ENCODE results near the gene CHIA. TPM values are rescaled to one million over a fixed set of nuclear protein-coding genes. Genes with fewer than 3 reads are reported as not detected.

Gene CHIA
- total and polyA plus RNA-seq, 2 of the 13 experiments (the other 11 are each of a cell fraction or from before 2014, with no cell fraction given), result not detected

- TF ChIP-seq PBX3 (CRISPR knock-in tag; IDR thresholded peaks at IDR 0.05; ENCODE audit: borderline replicate concordance) (no peak), THAP7 (CRISPR knock-in tag; IDR thresholded peaks at IDR 0.05) (no peak), ZNF331 (CRISPR knock-in tag; IDR thresholded peaks at IDR 0.05) (no peak)
Measured at GRCh38 chr1:111283838-111284237, 6.8 kb upstream of the CHIA start (continued).

GRCh38 chr1:111285879-111286278 is 4.8 kb upstream of the CHIA start:
- Histone ChIP-seq H3K4me1 (ENCODE audit: insufficient read depth, low read length) (peaks cover 30% of the 10 kb centered on the region), H3K27ac (ENCODE audit: extremely low read length, insufficient read depth, low read length) (no peak overlapping the region), H3K9me3 (ENCODE audit: low read length) (no peaks in the 10 kb centered on the region), H3K4me3 (replicated peaks in 1 of 3; ENCODE audit: insufficient read depth in 1 of 3, low read depth in 2 of 3, low read length in 3 of 3) (no peak overlapping the region), H3K36me3 (replicated peaks in 1 of 2; ENCODE audit: control insufficient read depth in 1 of 2, insufficient read depth in 2 of 2, low read length in 2 of 2) (no peaks in the 10 kb centered on the region), H3K9ac (ENCODE audit: insufficient read depth, low read depth, low read length) (no peak overlapping the region), H3K79me2 (ENCODE audit: insufficient read depth, low read length) (no peaks in the 10 kb centered on the region), H2AFZ (ENCODE audit: low read length) (no peak overlapping the region), H3K4me2 (ENCODE audit: low read depth, low read length) (no peak overlapping the region), H3K27me3 (ENCODE audit: control insufficient read depth in 1 of 2, insufficient read depth in 2 of 2, low read length in 2 of 2) (peaks cover 0 to 2% of the 10 kb centered on the region in 2 experiments; a peak in 1 of 5 replicates), H4K20me1 (ENCODE audit: insufficient read depth, low read length) (no peaks in the 10 kb centered on the region)
- POLR2A ChIA-PET, result interaction anchor here (0.5 kb wide), 1 partner anchor 203 kb away, joined by 3 read pairs; no protein-coding TSS in a partner anchor
- intact Hi-C loops (cut with micrococcal nuclease; ENCODE audit: unreplicated experiment), result loop anchor here (5.0 kb wide), 1 partner anchor 46 kb away; no protein-coding TSS in a partner anchor
- TF ChIP-seq RNF219 (CRISPR knock-in tag; IDR thresholded peaks at IDR 0.05) (no peak), ZBTB10 (CRISPR knock-in tag; IDR thresholded peaks at IDR 0.05; ENCODE audit: borderline replicate concordance) (no peak), CEBPB (IDR thresholded peaks at IDR 0.05; ENCODE audit: borderline replicate concordance, low read depth, low read length) (peak; percentile 82), ZNF770 (CRISPR knock-in tag; IDR thresholded peaks at IDR 0.05) (no peak)
- CTCF ChIA-PET (ENCODE audit: low intra/inter-chr PET ratio, low total read pairs), result no interaction called here
- FAIRE-seq (no peak), DNase-seq (ENCODE audit: low spot score) (no peak), ATAC-seq (peak; percentile 45; the same call in 2 of the 3 replicates)
- BruUV-seq (replicated peaks), result no TSS peak
- WGBS (ENCODE audit: low lambda C conversion rate), result 13% methylated on average over 2 of the region's 2 CpGs
- in situ Hi-C loops (cut with HindIII; ENCODE audit: extremely low pct_ligation_motif_present, low pct_unique_long_range_greater_than_20kb), result no loop called here

Measured in HepG2 (cell line).